ENCODE results near the gene SNX7. TPM values are rescaled to one million over a fixed set of nuclear protein-coding genes. Genes with fewer than 3 reads are reported as not detected.

Gene SNX7
- total RNA-seq, 4 donors from 2014 or later = 6.7 to 78.7 (median 25.8) TPM

GRCh38 chr1:98651116-98651632, 10.3 kb upstream of the SNX7 start:
- H3K27ac ChIP-seq = no peak overlapping the region
- no peaks in the 10 kb centered on the region for H3K27me3 ChIP-seq
- TF ChIP-seq POLR2A (IDR thresholded peaks at IDR 0.05) (no peak), CTCF (IDR thresholded peaks at IDR 0.05) (no peak)
- no peaks in the 10 kb centered on the region for H3K9me3 ChIP-seq
- H3K4me3 ChIP-seq = no peak overlapping the region
- H3K4me1 ChIP-seq = no peaks in the 10 kb centered on the region
- no peak for DNase-seq
- H3K36me3 ChIP-seq = peaks cover 0 to 3% of the 10 kb centered on the region in 2 donors
- intact Hi-C loops (cut with DNase I; ENCODE audit: low total_unique reads) = no loop called here

- TF ChIP-seq CTCF (IDR thresholded peaks at IDR 0.05) (no peak), POLR2A (IDR thresholded peaks at IDR 0.05) (no peak)
- no peaks in the 10 kb centered on the region for H3K27me3 ChIP-seq
- H3K4me1 ChIP-seq = no peaks in the 10 kb centered on the region
- intact Hi-C loops (cut with DNase I; ENCODE audit: low total_unique reads) = no loop called here
- no peaks in the 10 kb centered on the region for H3K9me3 ChIP-seq
- no peak overlapping the region for H3K4me3 ChIP-seq
- DNase-seq = no peak
- H3K27ac ChIP-seq = no peak overlapping the region
- H3K36me3 ChIP-seq = peaks cover 0 to 3% of the 10 kb centered on the region in 2 donors
These were observed 8.4 kb upstream of the SNX7 start for GRCh38 chr1:98653123-98653522.

- TF ChIP-seq POLR2A (IDR thresholded peaks at IDR 0.05) (no peak), CTCF (IDR thresholded peaks at IDR 0.05) (no peak)
These were observed 1.6 kb upstream of the SNX7 start for GRCh38 chr1:98659879-98660278.

GRCh38 chr1:98660940-98661543, 479 bp upstream of the SNX7 start:
- intact Hi-C loops (cut with DNase I; ENCODE audit: low total_unique reads) = no loop called here
- H3K27me3 ChIP-seq = no peaks in the 10 kb centered on the region
- H3K9me3 ChIP-seq = no peaks in the 10 kb centered on the region
- peaks cover 0 to 4% of the 10 kb centered on the region in 2 donors for H3K4me1 ChIP-seq
- DNase-seq = no peak
- peak overlapping the region; percentile 40 to 79 for H3K4me3 ChIP-seq
- peak overlapping the region; percentile 87 to 89 for H3K27ac ChIP-seq
- no peaks in the 10 kb centered on the region for H3K36me3 ChIP-seq
- no peak for TF ChIP-seq CTCF (IDR thresholded peaks at IDR 0.05)
- no peak for TF ChIP-seq POLR2A (IDR thresholded peaks at IDR 0.05)

More at GRCh38 chr1:98659879-98660278, 1.6 kb upstream of the SNX7 start:
- intact Hi-C loops (cut with DNase I; ENCODE audit: low total_unique reads) = no loop called here
- Histone ChIP-seq H3K36me3 (no peaks in the 10 kb centered on the region), H3K9me3 (no peaks in the 10 kb centered on the region), H3K27me3 (no peaks in the 10 kb centered on the region), H3K4me1 (no peaks in the 10 kb centered on the region), H3K4me3 (no peak overlapping the region), H3K27ac (no peak overlapping the region)
- no peak for DNase-seq

- no peak for DNase-seq
- intact Hi-C loops (cut with DNase I; ENCODE audit: low total_unique reads) = no loop called here
- peak overlapping the region; percentile 40 to 79 for H3K4me3 ChIP-seq
- TF ChIP-seq POLR2A (IDR thresholded peaks at IDR 0.05) = no peak
- no peak for TF ChIP-seq CTCF (IDR thresholded peaks at IDR 0.05)
- peak overlapping the region; percentile 87 to 89 for H3K27ac ChIP-seq
- H3K9me3 ChIP-seq = no peaks in the 10 kb centered on the region
- no peaks in the 10 kb centered on the region for H3K27me3 ChIP-seq
- H3K4me1 ChIP-seq = peaks cover 0 to 4% of the 10 kb centered on the region in 2 donors
- no peaks in the 10 kb centered on the region for H3K36me3 ChIP-seq
These were observed 792 bp downstream of the SNX7 start for GRCh38 chr1:98662356-98662670.

Measured in uterus (tissue), 4 donors.